Neuronal stem cell (in vitro differentiated cells): ENCODE data around the gene ZNF865.
A peak's percentile ranks its signal among the peaks of the same experiment; 100 is the strongest.

Experiments used
- DNase-seq: peaks from one replicate; pipeline ENCODE4 v3.0.0-alpha.2; 2013; ENCODE audit warnings: low spot score
- H2AFZ ChIP-seq: one replicate; pipeline ENCODE4 v1.6.1; 2013; ENCODE audit warnings: mild to moderate bottlenecking, low read length, inconsistent platforms
- H2AK5ac ChIP-seq: 2 replicates; pipeline ENCODE4 v1.6.1; 2013; ENCODE audit warnings: low read depth, mild to moderate bottlenecking, inconsistent platforms, low read length, moderate library complexity, mixed read lengths
- H2BK120ac ChIP-seq: 2 replicates; pipeline ENCODE4 v1.6.1; 2013; ENCODE audit warnings: low read depth, mild to moderate bottlenecking, inconsistent platforms, low read length, moderate library complexity, mixed read lengths
- H2BK12ac ChIP-seq: one replicate; pipeline ENCODE4 v1.6.1; 2013; ENCODE audit warnings: low read length, inconsistent platforms
- H2BK15ac ChIP-seq: 2 replicates; pipeline ENCODE4 v1.6.1; 2013; ENCODE audit warnings: mild to moderate bottlenecking, low read length, inconsistent platforms, mixed read lengths
- H2BK5ac ChIP-seq: one replicate; pipeline ENCODE4 v1.6.1; 2013; ENCODE audit warnings: inconsistent platforms, mild to moderate bottlenecking, low read length, moderate library complexity
- H3K14ac ChIP-seq: one replicate; pipeline ENCODE4 v1.6.1; 2013; ENCODE audit warnings: low read length, inconsistent platforms
- H3K18ac ChIP-seq: 2 replicates; pipeline ENCODE4 v1.6.1; 2013; ENCODE audit warnings: low read length, inconsistent platforms
- H3K23ac ChIP-seq: 2 replicates; pipeline ENCODE4 v1.6.1; 2013; ENCODE audit warnings: low read depth, mild to moderate bottlenecking, mixed read lengths, low read length, inconsistent platforms; ENCODE audit not compliant: poor library complexity
- H3K27ac ChIP-seq: replicated peaks from 3 replicates; pipeline ENCODE4 v1.5.1; 2013; ENCODE audit warnings: low read length, inconsistent platforms
- H3K27me3 ChIP-seq, 3 experiments: 2 replicates each; pipeline ENCODE4 v1.6.1; 2013; ENCODE audit warnings: low read length in 3 of 3, mild to moderate bottlenecking in 2 of 3, inconsistent platforms in 1 of 3, low read depth in 1 of 3, mixed read lengths in 1 of 3, moderate library complexity in 1 of 3; ENCODE audit not compliant: control insufficient read depth in 3 of 3, insufficient read depth in 3 of 3
- H3K36me3 ChIP-seq, 2 donors: replicated peaks in 1 of 2; 2 replicates each; pipeline ENCODE4 v1.6.1; 2013; ENCODE audit warnings: low read length in 2 of 2; ENCODE audit not compliant: control insufficient read depth in 2 of 2, insufficient read depth in 2 of 2
- H3K4ac ChIP-seq: 2 replicates; pipeline ENCODE4 v1.6.1; 2013; ENCODE audit warnings: inconsistent platforms, mild to moderate bottlenecking, low read length, moderate library complexity
- H3K4me1 ChIP-seq, 2 donors: 1 replicate in 1 of 2; 2 replicates in 1 of 2; pipeline ENCODE4 v1.6.1; 2013; ENCODE audit warnings: low read length in 2 of 2, low read depth in 1 of 2; ENCODE audit not compliant: control insufficient read depth in 2 of 2, insufficient read depth in 1 of 2
- H3K4me2 ChIP-seq: one replicate; pipeline ENCODE4 v1.6.1; 2013; ENCODE audit warnings: mild to moderate bottlenecking, low read length, inconsistent platforms; ENCODE audit not compliant: insufficient read depth, poor library complexity, severe bottlenecking
- H3K4me3 ChIP-seq, 2 donors: 2 replicates each; pipeline ENCODE4 v1.5.1; 2013; ENCODE audit warnings: low read length in 2 of 2, mild to moderate bottlenecking in 2 of 2, inconsistent platforms in 1 of 2, moderate library complexity in 1 of 2
- H3K79me1 ChIP-seq: one replicate; pipeline ENCODE4 v1.6.1; 2013; ENCODE audit warnings: low read depth, mild to moderate bottlenecking, inconsistent platforms, low read length, moderate library complexity
- H3K9ac ChIP-seq: one replicate; pipeline ENCODE4 v1.6.1; 2013; ENCODE audit warnings: mild to moderate bottlenecking, low read depth, low read length, inconsistent platforms; ENCODE audit not compliant: poor library complexity
- H3K9me3 ChIP-seq, 2 donors: replicated peaks in 1 of 2; 2 replicates each; pipeline versions ENCODE3 to v1.6.1; 2013; ENCODE audit warnings: low read length in 2 of 2, mild to moderate bottlenecking in 2 of 2, inconsistent platforms in 1 of 2, low read depth in 1 of 2, mixed read lengths in 1 of 2, moderate library complexity in 1 of 2; ENCODE audit not compliant: control insufficient read depth in 2 of 2, insufficient read depth in 1 of 2
- H4K8ac ChIP-seq: one replicate; pipeline ENCODE4 v1.6.1; 2013; ENCODE audit warnings: low read depth, mild to moderate bottlenecking, inconsistent platforms, low read length, moderate library complexity
- H4K91ac ChIP-seq: one replicate; pipeline ENCODE4 v1.6.1; 2013; ENCODE audit warnings: low read length, low read depth, mild to moderate bottlenecking, inconsistent platforms; ENCODE audit not compliant: poor library complexity
- WGBS, 2 donors: extraction: QIAGEN DNeasy Blood & Tissue Kit; methylation state at CpG; one replicate each; pipeline ENCODE4 v1.1.7; 2013; ENCODE audit warnings: missing lambda C conversion rate in 2 of 2, mixed read lengths in 1 of 2; ENCODE audit not compliant: insufficient read length in 2 of 2, insufficient replicate concordance in 1 of 2; ENCODE audit errors: extremely low coverage in 2 of 2; 5-methylcytosine and 5-hydroxymethylcytosine counted together

The ZNF865 gene

DNA sequence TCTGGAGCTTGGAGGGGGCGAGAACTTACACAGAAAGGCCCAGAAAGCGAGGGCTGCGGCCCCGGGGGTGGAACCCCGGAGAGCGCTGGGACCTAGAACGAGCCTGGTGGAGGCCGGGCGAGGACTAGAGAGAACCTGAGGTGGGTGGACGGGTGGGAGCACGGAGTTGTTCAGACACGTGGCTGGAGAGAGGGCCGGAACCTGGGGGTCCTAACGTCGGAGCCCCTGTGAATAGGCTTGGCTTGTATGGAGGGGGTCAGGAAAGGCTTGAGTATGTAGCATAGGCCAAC is 38.4 kb downstream of the ZNF865 start:
- Histone ChIP-seq H3K4ac (peak overlapping the region; percentile 3), H3K4me3 (peak overlapping the region; percentile 84 to 94), H3K9me3 (no peaks in the 10 kb centered on the region), H3K4me2 (peak overlapping the region; percentile 89), H4K91ac (no peak overlapping the region), H3K14ac (peak overlapping the region; percentile 89), H3K36me3 (peaks cover 17 to 20% of the 10 kb centered on the region in 2 donors), H4K8ac (no peak overlapping the region), H2AK5ac (peak overlapping the region; percentile 95), H3K27me3 (no peaks in the 10 kb centered on the region), H3K79me1 (peaks cover 35% of the 10 kb centered on the region), H2AFZ (peak overlapping the region; percentile 64), H3K4me1 (peaks cover 25 to 31% of the 10 kb centered on the region in 2 donors), H3K18ac (peak overlapping the region; percentile 76), H3K9ac (peak overlapping the region; percentile 86), H2BK15ac (no peak overlapping the region), H2BK5ac (peak overlapping the region; percentile 84), H2BK12ac (no peak overlapping the region), H3K23ac (peak overlapping the region; percentile 8), H2BK120ac (no peak overlapping the region), H3K27ac (no peak overlapping the region)
- WGBS, 2 donors, result no CpG with 5 or more reads among the region's 15 CpGs
- no peak for DNase-seq

DNA sequence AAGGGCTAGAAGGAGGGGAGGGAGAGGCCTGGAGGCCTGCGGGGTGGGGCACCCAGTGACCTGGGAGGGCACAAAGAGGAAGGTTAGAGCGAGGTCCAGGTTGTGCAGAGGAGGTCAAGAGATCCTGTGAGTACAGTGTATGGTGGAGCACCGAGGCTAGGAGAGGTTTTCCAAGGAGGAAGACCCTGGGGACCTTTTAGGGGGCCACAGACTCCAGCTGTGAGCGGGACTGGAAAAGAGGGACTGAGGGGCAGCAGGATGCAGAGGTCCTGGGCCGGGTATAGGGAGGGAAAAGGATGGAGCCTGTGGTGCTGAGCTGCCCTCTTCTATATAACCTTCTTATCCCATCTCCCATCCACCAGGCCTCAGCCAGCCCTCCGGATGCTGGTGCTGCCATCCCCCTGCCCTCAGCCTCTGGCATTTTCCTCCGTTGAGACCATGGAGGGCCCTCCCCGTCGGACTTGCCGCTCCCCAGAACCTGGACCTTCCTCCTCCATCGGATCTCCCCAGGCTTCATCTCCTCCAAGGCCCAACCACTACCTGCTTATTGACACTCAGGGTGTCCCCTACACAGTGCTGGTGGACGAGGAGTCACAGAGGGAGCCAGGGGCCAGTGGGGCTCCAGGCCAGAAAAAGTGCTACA is 38.9 kb downstream of the ZNF865 start:
- WGBS, 2 donors, result no CpG with 5 or more reads among the region's 12 CpGs

DNA sequence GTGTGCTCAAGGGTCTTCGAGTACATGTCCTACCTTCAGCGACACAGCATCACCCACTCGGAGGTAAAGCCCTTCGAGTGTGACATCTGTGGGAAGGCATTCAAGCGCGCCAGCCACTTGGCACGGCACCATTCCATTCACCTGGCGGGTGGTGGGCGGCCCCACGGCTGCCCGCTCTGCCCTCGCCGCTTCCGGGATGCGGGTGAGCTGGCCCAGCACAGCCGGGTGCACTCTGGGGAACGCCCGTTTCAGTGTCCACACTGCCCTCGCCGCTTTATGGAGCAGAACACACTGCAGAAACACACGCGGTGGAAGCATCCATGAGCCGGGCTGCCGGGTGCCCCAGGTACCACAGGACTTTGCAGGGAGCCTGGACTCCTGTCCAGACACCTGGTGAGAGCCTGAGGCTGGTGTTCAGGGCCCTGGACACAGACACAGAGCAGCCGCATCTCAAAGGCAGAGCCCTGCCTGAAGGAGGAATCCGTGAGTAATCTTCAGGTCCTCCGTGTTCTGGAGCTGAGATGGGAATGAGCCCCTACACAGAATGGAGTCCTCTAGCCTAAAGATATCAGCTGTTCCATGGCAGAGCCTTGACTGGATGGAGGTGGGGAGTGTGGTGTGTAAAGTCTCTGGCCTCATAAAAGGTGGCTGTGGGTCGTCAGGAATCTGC is 39.5 kb downstream of the ZNF865 start:
- Histone ChIP-seq H3K4ac (no peak overlapping the region), H2AFZ (no peak overlapping the region), H3K14ac (no peak overlapping the region), H3K4me2 (no peak overlapping the region), H2AK5ac (peak overlapping the region; percentile 56), H3K27me3 (no peaks in the 10 kb centered on the region), H3K9me3 (no peaks in the 10 kb centered on the region), H3K9ac (no peak overlapping the region), H2BK12ac (peak overlapping the region; percentile 58), H4K8ac (no peak overlapping the region), H3K79me1 (peaks cover 36% of the 10 kb centered on the region), H2BK120ac (no peak overlapping the region), H3K27ac (no peak overlapping the region), H2BK15ac (no peak overlapping the region), H3K36me3 (peaks cover 21 to 23% of the 10 kb centered on the region in 2 donors), H2BK5ac (no peak overlapping the region), H3K23ac (peak overlapping the region; percentile 85), H3K18ac (no peak overlapping the region), H3K4me1 (peaks cover 25 to 31% of the 10 kb centered on the region in 2 donors), H3K4me3 (peak overlapping the region in 1 of 2 donors; percentile 94), H4K91ac (no peak overlapping the region)
- WGBS, 2 donors, result no CpG with 5 or more reads among the region's 28 CpGs
- DNase-seq, result no peak

More for the DNA sequence above, 38.9 kb downstream of the ZNF865 start:
- Histone ChIP-seq H3K9ac (peak overlapping the region; percentile 86), H3K23ac (peak overlapping the region; percentile 17), H3K18ac (no peak overlapping the region), H3K27ac (no peak overlapping the region), H3K36me3 (peaks cover 18 to 20% of the 10 kb centered on the region in 2 donors), H3K14ac (no peak overlapping the region), H2BK15ac (no peak overlapping the region), H2BK12ac (no peak overlapping the region), H2AK5ac (peak overlapping the region; percentile 95), H3K27me3 (no peaks in the 10 kb centered on the region), H3K79me1 (peaks cover 38% of the 10 kb centered on the region), H4K8ac (no peak overlapping the region), H3K4me1 (peaks cover 26 to 33% of the 10 kb centered on the region in 2 donors), H3K4me3 (peak overlapping the region; percentile 84 to 94), H3K4ac (no peak overlapping the region), H4K91ac (no peak overlapping the region), H2BK5ac (peak overlapping the region; percentile 84), H3K4me2 (peak overlapping the region; percentile 89), H2BK120ac (no peak overlapping the region), H3K9me3 (no peaks in the 10 kb centered on the region), H2AFZ (peak overlapping the region; percentile 64)
- DNase-seq, result no peak

DNA sequence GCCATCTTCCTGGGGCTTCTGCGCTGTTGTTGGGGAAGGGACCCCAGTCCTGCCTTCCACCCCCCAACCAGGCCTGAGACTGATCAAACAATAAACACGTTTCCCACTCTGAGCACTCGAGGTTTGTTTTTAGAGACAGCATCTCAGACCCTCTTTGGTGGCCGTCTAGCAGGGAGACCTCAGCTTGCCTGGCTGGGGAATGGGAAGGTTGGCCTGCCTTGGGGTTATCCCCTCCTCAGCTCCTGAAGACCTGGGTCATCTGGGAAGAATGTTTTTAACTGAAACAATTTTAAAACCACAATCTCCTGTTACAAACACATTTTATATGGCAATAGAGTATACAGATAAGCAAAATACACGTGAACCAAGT is 40.0 kb downstream of the ZNF865 start:
- H3K14ac ChIP-seq, result no peak overlapping the region
- peak overlapping the region; percentile 85 for H3K23ac ChIP-seq
- no peaks in the 10 kb centered on the region for H3K27me3 ChIP-seq
- H3K9me3 ChIP-seq, result no peaks in the 10 kb centered on the region
- peak overlapping the region in 1 of 2 donors; percentile 94 for H3K4me3 ChIP-seq
- WGBS, 2 donors, result no CpG with 5 or more reads among the region's 5 CpGs
- no peak overlapping the region for H3K4me2 ChIP-seq
- peaks cover 20 to 27% of the 10 kb centered on the region in 2 donors for H3K4me1 ChIP-seq
- no peak for DNase-seq
- H3K79me1 ChIP-seq, result peaks cover 35% of the 10 kb centered on the region
- H3K36me3 ChIP-seq, result peaks cover 24 to 28% of the 10 kb centered on the region in 2 donors
- no peak overlapping the region for H3K4ac ChIP-seq
- no peak overlapping the region for H2AK5ac ChIP-seq
- no peak overlapping the region for H2BK120ac ChIP-seq
- H2BK12ac ChIP-seq, result no peak overlapping the region
- H2BK15ac ChIP-seq, result no peak overlapping the region
- H3K9ac ChIP-seq, result no peak overlapping the region
- no peak overlapping the region for H4K91ac ChIP-seq
- no peak overlapping the region for H4K8ac ChIP-seq
- H2AFZ ChIP-seq, result no peak overlapping the region
- H2BK5ac ChIP-seq, result no peak overlapping the region
- H3K18ac ChIP-seq, result no peak overlapping the region
- H3K27ac ChIP-seq, result no peak overlapping the region
